Colonic mucosa (tissue), 4 donors: ENCODE measurements around the gene FAIM2. TPM values are rescaled to one million over a fixed set of nuclear protein-coding genes. Genes with fewer than 3 reads are reported as not detected.
A peak's percentile ranks its signal among the peaks of the same experiment; 100 is the strongest.

ENCODE experiments used
- DNase-seq: peaks from one replicate; pipeline ENCODE4 v3.0.0-alpha.2; 2020
- H3K27ac ChIP-seq: fragments of 200-600 bp; one replicate; pipeline ENCODE4 v1.8.0; 2021
- H3K27me3 ChIP-seq: fragments of 200-600 bp; one replicate; pipeline ENCODE4 v1.8.0; 2021
- H3K36me3 ChIP-seq: fragments of 200-600 bp; one replicate; pipeline ENCODE4 v1.8.0; 2021
- H3K4me1 ChIP-seq: fragments of 200-600 bp; one replicate; pipeline ENCODE4 v1.8.0; 2021; ENCODE audit warnings: mild to moderate bottlenecking
- H3K4me3 ChIP-seq: fragments of 200-600 bp; one replicate; pipeline ENCODE4 v1.8.0; 2021
- H3K9ac ChIP-seq, 2 donors: one replicate each; pipeline ENCODE4 v1.7.0; 2013; ENCODE audit warnings: control low read depth in 2 of 2, low read depth in 2 of 2, low read length in 2 of 2
- H3K9me3 ChIP-seq: fragments of 200-600 bp; one replicate; pipeline ENCODE4 v1.8.0; 2021
- CTCF ChIP-seq: fragments of 200-600 bp; IDR thresholded peaks from one replicate; pipeline ENCODE4 v1.8.0; 2022; ENCODE audit warnings: antibody characterized with exemption, mild to moderate bottlenecking
- intact Hi-C: fragments of 100-400 bp; cut with DNase I; formaldehyde crosslinking; loops from one replicate; pipeline ENCODE4 v1.14.1; 2022
- total RNA-seq, 2 donors: library from RNA; stranded (reverse); fragmentation: NEBNext Ultra II Directional in 1 of 2; extraction: Animal tissue kit (Norgen Biotek cat#: 25700) in 1 of 2; gene quantifications; one replicate each; pipeline ENCODE4 v1.2.1, GENCODE V29; 2021
- donor health status: healthy.
- donor health status: DM: no; HTN: no; CAD: no.
- donor health status: DM: no; HTN: no; CAD: no.

Gene FAIM2
- total RNA-seq, 2 donors from 2014 or later, result 2.8 to 3.6 TPM

DNA sequence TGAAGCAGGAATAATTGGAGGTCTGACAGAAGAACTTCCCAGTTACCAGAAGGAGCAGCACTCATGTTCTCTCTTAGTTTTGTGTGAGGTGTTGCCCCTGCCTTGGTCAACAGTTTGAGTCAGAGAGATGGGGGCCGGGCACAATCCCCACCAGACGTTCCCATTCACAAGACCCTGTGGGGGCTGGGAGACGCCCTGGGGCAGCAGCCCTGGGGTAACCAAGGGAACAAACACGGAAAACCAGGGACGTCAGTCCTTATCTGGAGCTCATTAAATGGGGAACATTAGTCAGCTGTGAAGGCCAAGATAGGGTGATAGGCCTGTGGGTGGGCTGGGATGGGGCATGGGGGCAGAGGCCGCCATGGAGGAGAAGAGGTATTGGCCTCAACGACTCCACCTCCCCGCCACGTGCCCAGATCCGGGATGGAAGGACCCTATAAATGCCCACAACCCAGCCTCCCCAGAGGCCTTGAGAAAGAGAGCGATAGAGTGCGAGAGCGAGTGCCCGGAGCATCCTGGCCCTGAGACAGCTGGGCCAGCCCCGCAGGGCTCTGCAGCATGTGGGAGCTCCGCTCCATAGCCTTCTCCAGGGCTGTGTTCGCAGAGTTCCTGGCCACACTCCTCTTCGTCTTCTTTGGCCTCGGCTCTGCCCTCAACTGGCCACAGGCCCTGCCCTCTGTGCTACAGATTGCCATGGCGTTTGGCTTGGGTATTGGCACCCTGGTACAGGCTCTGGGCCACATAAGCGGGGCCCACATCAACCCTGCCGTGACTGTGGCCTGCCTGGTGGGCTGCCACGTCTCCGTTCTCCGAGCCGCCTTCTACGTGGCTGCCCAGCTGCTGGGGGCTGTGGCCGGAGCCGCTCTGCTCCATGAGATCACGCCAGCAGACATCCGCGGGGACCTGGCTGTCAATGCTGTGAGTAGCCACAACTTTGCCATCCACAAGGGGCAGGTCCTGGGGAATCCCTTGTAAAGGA is 46.9 kb upstream of the FAIM2 start, which contains the start of gene AQP2:
Gene AQP2, plus strand, starts transcription at position 465 of the 979 bp plus-strand sequence. Its CDS starts 94 bp downstream, at position 559.
- Histone ChIP-seq H3K4me1 (peaks cover 8% of the 10 kb centered on the region), H3K9me3 (no peaks in the 10 kb centered on the region), H3K36me3 (no peaks in the 10 kb centered on the region), H3K27ac (no peak within 1 kb of the TSS), H3K9ac (no peak within 1 kb of the TSS), H3K4me3 (no peak within 1 kb of the TSS), H3K27me3 (peaks cover 12% of the 10 kb centered on the region)
- intact Hi-C loops, result no loop called here
- TF ChIP-seq CTCF, result no peak
- no peak for DNase-seq

GRCh38 chr12:49949866-49950265 is 46.2 kb upstream of the FAIM2 start:
- DNase-seq, result no peak
- H3K9me3 ChIP-seq, result no peaks in the 10 kb centered on the region
- no peak overlapping the region for H3K4me3 ChIP-seq
- H3K4me1 ChIP-seq, result peaks cover 8% of the 10 kb centered on the region
- intact Hi-C loops, result no loop called here
- H3K36me3 ChIP-seq, result no peaks in the 10 kb centered on the region
- H3K27ac ChIP-seq, result no peak overlapping the region
- H3K27me3 ChIP-seq, result peaks cover 5% of the 10 kb centered on the region
- no peak overlapping the region for H3K9ac ChIP-seq
- TF ChIP-seq CTCF, result no peak

DNA sequence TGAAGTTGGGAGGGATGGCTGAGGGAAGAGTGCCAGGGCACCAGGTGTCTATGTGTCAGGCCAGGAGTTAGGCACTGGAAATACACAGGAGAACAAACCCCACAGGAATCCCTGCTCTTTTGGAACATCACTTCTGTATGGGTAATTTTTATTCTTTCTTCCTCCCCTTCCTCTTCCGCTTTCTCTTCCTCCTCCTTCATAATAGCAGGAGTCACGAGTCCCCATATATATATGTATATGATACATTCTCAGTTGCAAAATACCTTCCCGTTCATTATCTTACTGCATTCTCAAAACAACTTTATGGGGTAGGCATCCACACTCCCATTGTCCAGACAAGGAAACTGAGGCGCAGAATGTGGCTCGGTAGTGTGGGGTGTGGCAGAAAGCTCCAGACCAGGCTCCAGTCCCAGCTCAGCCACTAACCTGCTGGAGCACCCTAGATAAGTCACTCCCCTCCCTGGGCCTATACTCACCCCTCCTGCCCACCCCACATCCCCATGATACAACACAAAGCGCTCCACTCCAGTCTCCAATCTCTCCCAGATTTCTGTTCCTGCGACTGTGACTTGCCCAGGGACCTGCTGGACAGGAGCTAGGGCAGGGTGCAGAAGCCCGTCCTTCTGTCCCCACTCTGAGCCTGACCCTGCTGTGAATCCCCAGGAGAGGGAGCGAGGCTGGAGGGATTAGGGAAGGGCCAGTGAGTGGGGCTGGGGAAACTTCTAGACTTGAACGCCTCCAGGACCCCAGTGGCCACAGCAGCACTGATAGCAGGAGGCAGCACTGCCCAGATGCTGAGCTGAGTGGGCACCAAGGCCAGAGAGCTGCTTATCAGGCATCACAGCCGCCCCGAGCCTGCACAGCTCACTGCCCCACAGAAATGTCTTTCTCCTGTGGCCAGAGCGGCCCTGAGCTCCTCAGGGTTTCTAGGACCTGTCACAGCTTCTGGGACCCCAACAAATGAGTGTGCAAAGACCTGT is 45.5 kb upstream of the FAIM2 start:
- DNase-seq, result no peak
- intact Hi-C loops, result no loop called here
- H3K27me3 ChIP-seq, result no peaks in the 10 kb centered on the region

GRCh38 chr12:49947593-49948226 is 44.0 kb upstream of the FAIM2 start:
- Histone ChIP-seq H3K4me1 (peaks cover 8% of the 10 kb centered on the region), H3K9me3 (no peaks in the 10 kb centered on the region), H3K27ac (no peak overlapping the region), H3K27me3 (no peaks in the 10 kb centered on the region), H3K4me3 (no peak overlapping the region), H3K36me3 (no peaks in the 10 kb centered on the region), H3K9ac (no peak overlapping the region)
- no peak for TF ChIP-seq CTCF
- intact Hi-C loops, result no loop called here
- no peak for DNase-seq

More for the DNA sequence above, 45.5 kb upstream of the FAIM2 start:
- Histone ChIP-seq H3K4me1 (peaks cover 8% of the 10 kb centered on the region), H3K27ac (no peak overlapping the region), H3K4me3 (no peak overlapping the region), H3K9me3 (no peaks in the 10 kb centered on the region), H3K9ac (no peak overlapping the region), H3K36me3 (no peaks in the 10 kb centered on the region)
- TF ChIP-seq CTCF, result no peak

- TF ChIP-seq CTCF, result no peak
- Histone ChIP-seq H3K9ac (no peak overlapping the region), H3K36me3 (no peaks in the 10 kb centered on the region), H3K4me1 (peaks cover 8% of the 10 kb centered on the region), H3K27ac (peak overlapping the region; percentile 33), H3K9me3 (no peaks in the 10 kb centered on the region), H3K4me3 (no peak overlapping the region), H3K27me3 (no peaks in the 10 kb centered on the region)
- intact Hi-C loops, result no loop called here
- DNase-seq, result no peak
These were observed 42.8 kb upstream of the FAIM2 start for GRCh38 chr12:49946497-49946896.
